Activated naive CD4-positive, alpha-beta T cell treated with anti-CD3 and anti-CD28 coated beads for 36 hours (primary cell): ENCODE data around the gene HPSE2. TPM values are rescaled to one million over a fixed set of nuclear protein-coding genes. Genes with fewer than 3 reads are reported as not detected.

Experiments
- CTCF ChIA-PET: fragments of 350-600 bp; sonication (Branson Sonifier 250); formaldehyde crosslinking; loops from one replicate; lab custom pipeline; 2021; ENCODE audit warnings: antibody characterized with exemption; lab: Charles Lee
- DNase-seq: peaks from one replicate; pipeline ENCODE4 v3.0.0-alpha.2; 2020
- H3K27ac Mint-ChIP-seq: one replicate; pipeline ENCODE4 v1.8.0; 2021; ENCODE audit warnings: mild to moderate bottlenecking, mixed read lengths
- H3K27me3 Mint-ChIP-seq: one replicate; pipeline ENCODE4 v1.8.0; 2021; ENCODE audit warnings: low read depth, mixed read lengths
- H3K36me3 Mint-ChIP-seq: one replicate; pipeline ENCODE4 v1.8.0; 2021; ENCODE audit warnings: low read depth, mixed read lengths
- H3K4me1 Mint-ChIP-seq: one replicate; pipeline ENCODE4 v1.8.0; 2021; ENCODE audit warnings: low read depth, mixed read lengths
- H3K4me3 Mint-ChIP-seq: one replicate; pipeline ENCODE4 v1.8.0; 2021; ENCODE audit warnings: mild to moderate bottlenecking, moderate library complexity, mixed read lengths
- H3K9me3 Mint-ChIP-seq: one replicate; pipeline ENCODE4 v1.8.0; 2021; ENCODE audit warnings: mixed read lengths
- intact Hi-C: fragments of 100-400 bp; cut with micrococcal nuclease; formaldehyde crosslinking; loops from one replicate; pipeline ENCODE4 v1.15.1; 2023
- total RNA-seq, 2 experiments: library from RNA; stranded (reverse); gene quantifications; one replicate each; pipeline ENCODE4 v1.2.3, GENCODE V29; 2021

HPSE2 gene
- total RNA-seq, 2 experiments from 2014 or later = not detected

DNA sequence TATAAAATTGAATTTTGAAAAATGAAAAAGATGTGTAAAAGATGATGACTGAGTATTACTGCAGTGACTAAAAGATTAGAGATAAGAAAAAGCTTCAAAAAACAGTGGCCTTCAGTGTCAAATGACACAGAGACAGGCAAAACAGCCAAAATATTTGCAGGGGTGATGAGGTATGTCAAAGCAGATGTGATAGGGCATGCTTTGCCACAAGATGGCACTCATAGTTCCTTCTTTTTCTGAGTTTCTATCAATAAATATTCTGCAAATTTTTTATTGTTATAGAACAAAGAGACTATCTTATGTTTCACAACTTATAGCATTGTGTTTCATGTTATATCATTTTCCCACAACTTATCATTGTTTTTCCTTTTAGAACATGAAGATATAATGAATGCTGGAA lies 444.8 kb downstream of the HPSE2 start:
- no peaks in the 10 kb centered on the region for H3K9me3 Mint-ChIP-seq
- H3K36me3 Mint-ChIP-seq = no peaks in the 10 kb centered on the region
- no peak overlapping the region for H3K4me3 Mint-ChIP-seq
- peak; percentile 6 for DNase-seq
- CTCF ChIA-PET = no interaction called here
- H3K27ac Mint-ChIP-seq = no peak overlapping the region
- H3K27me3 Mint-ChIP-seq = peaks cover 2% of the 10 kb centered on the region
- intact Hi-C loops = loop anchor here (5.0 kb wide), 1 partner anchor 456 kb away; no protein-coding TSS in a partner anchor
- no peaks in the 10 kb centered on the region for H3K4me1 Mint-ChIP-seq

DNA sequence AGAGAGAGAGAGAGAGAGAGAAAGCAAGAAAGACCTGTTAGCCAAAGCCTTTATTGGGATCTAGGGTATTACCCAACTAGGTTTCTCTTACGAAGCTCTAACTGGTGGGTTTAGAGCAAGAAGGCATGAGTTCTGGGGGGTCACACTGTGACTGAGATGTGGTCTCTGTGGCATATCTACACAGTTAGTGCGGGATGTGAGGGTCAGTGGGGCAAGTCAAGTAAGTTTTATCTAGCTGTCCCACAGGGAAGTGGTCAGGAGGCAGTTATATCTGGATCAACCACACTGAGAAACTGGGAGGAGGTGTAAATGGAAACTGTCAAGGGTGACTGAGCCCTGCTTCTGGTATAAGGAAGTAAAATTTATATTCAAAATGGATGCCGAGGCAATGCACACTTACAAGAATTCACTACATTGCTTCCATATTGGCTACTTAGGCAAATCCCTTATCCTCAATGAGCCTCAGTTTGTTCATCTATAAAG lies 457.3 kb downstream of the HPSE2 start:
- Mint-ChIP-seq H3K36me3 (no peaks in the 10 kb centered on the region), H3K4me3 (no peak overlapping the region), H3K4me1 (no peaks in the 10 kb centered on the region), H3K9me3 (no peaks in the 10 kb centered on the region), H3K27ac (no peak overlapping the region), H3K27me3 (peaks cover 6% of the 10 kb centered on the region)
- CTCF ChIA-PET = no interaction called here
- DNase-seq = no peak
- intact Hi-C loops = no loop called here

DNA sequence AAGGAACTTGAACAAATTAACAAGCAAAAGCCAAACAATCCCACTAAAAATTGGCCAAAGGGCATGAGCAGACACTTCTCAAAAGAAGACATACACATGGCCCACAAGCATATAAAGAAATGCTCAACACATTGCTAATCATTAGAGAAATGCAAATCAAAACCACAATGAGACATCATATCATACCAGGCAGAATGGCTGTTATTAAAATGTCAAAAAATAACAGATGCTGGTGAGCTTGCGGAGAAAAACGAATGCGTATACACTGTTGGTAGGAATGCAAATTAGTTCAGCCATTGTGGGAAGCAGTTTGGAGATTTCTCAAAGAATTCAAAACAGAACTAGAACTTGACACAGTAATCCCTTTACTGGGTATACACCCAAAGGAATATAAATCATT lies 477.2 kb downstream of the HPSE2 start:
- H3K27me3 Mint-ChIP-seq = peaks cover 3% of the 10 kb centered on the region
- no peak for DNase-seq
- no peak overlapping the region for H3K27ac Mint-ChIP-seq
- H3K4me1 Mint-ChIP-seq = no peaks in the 10 kb centered on the region
- intact Hi-C loops = no loop called here
- no peak overlapping the region for H3K4me3 Mint-ChIP-seq
- CTCF ChIA-PET = no interaction called here
- no peaks in the 10 kb centered on the region for H3K36me3 Mint-ChIP-seq
- H3K9me3 Mint-ChIP-seq = no peaks in the 10 kb centered on the region

DNA sequence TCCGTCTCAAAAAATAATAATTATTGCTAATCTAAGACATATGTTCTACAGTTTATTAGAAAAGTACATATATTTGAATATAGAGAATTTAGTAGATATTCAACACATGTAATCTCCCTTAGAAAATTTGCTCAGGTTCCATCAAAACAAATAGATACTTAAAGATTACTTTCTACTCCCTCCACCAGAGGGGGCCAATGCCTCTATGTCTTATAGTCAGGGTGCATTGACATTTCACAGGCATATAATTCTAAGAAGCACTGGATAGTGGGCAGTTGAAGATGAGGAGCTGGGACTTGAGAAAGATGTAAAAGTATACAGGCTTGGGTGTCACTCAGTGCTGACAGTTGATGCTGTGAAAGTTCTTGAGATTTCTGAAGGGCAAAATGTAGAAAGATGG lies 487.4 kb downstream of the HPSE2 start:
- CTCF ChIA-PET = interaction anchor here (0.7 to 1.0 kb wide), 2 partner anchors 280 to 498 kb away, joined by 3 to 11 read pairs; no protein-coding TSS in a partner anchor

DNA sequence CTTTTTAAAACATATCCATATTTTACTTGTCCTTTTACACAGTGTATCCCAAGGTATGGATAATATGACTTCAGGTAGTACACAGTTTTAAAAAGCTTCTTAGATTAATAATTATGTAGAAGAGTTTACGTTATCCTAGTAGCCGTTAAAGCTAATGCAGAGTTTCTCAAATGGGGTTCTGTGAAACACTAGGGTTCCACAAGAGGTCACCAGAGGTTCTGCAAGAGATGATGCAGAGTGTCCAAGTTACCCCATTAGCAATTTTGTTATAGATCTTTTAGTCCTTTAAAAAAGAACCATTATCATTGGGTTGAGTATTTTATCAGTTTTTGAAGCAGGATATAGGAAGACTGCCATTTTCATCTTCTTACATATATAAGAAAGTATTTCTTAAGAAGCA lies 490.0 kb downstream of the HPSE2 start:
- H3K27ac Mint-ChIP-seq = no peak overlapping the region

More for the DNA sequence above, 487.4 kb downstream of the HPSE2 start:
- H3K9me3 Mint-ChIP-seq = peaks cover 7% of the 10 kb centered on the region
- peak; percentile 10 for DNase-seq
- no peak overlapping the region for H3K27ac Mint-ChIP-seq
- H3K27me3 Mint-ChIP-seq = peaks cover 3% of the 10 kb centered on the region
- no peak overlapping the region for H3K4me3 Mint-ChIP-seq
- no peaks in the 10 kb centered on the region for H3K4me1 Mint-ChIP-seq
- intact Hi-C loops = loop anchor here (1.0 to 10.0 kb wide), 2 partner anchors 297 to 498 kb away; no protein-coding TSS in a partner anchor
- H3K36me3 Mint-ChIP-seq = peaks cover 3% of the 10 kb centered on the region

DNA sequence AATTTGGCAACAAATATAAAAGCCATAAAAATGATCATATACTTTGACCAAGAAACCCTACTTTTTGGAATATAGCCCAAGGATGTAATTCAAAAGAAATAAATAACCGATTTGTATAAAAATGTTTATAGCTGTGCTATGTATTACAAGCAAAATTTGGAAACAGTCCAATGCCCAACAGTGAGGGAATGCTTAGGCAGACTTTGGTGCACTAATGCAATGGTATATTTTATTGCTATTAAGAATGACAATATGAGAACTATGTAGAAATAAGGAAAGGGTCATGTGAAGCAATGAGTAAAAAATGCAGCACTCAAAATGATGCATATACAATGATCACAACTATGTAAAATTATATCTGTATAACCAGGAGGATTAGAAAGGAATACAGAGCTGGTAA lies 515.1 kb downstream of the HPSE2 start:
- DNase-seq = no peak
- peaks cover 4% of the 10 kb centered on the region for H3K27me3 Mint-ChIP-seq
- no peaks in the 10 kb centered on the region for H3K4me1 Mint-ChIP-seq
- no peak overlapping the region for H3K4me3 Mint-ChIP-seq
- no peaks in the 10 kb centered on the region for H3K9me3 Mint-ChIP-seq
- H3K27ac Mint-ChIP-seq = no peak overlapping the region
- H3K36me3 Mint-ChIP-seq = no peaks in the 10 kb centered on the region
- CTCF ChIA-PET = no interaction called here
- intact Hi-C loops = no loop called here

More for the DNA sequence above, 490.0 kb downstream of the HPSE2 start:
- DNase-seq = no peak
- H3K36me3 Mint-ChIP-seq = no peaks in the 10 kb centered on the region
- intact Hi-C loops = loop anchor here (10.0 kb wide), 1 partner anchor 299 kb away; no protein-coding TSS in a partner anchor
- no peaks in the 10 kb centered on the region for H3K27me3 Mint-ChIP-seq
- CTCF ChIA-PET = no interaction called here
- no peaks in the 10 kb centered on the region for H3K4me1 Mint-ChIP-seq
- H3K4me3 Mint-ChIP-seq = no peak overlapping the region
- no peaks in the 10 kb centered on the region for H3K9me3 Mint-ChIP-seq

DNA sequence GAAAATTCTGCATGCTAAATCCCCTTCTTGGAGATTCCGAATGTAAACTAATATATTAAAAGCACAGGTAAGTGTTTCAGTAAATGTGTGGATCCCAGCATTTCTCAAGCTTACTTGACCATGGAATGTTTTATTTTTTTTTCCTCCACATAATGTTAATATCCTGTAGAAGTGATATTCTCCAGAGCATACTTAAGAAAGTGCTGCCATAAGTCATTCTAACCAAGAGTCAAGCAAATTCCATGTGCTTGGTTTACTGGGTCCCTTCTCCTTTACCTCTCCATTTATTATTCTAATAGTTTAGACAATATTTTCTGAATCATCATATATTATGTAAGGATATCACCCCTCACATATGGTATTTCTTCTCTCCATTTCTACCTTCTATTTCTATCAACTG lies 522.1 kb downstream of the HPSE2 start:
- Mint-ChIP-seq H3K4me1 (no peaks in the 10 kb centered on the region), H3K9me3 (no peaks in the 10 kb centered on the region), H3K4me3 (no peak overlapping the region), H3K27ac (no peak overlapping the region), H3K36me3 (no peaks in the 10 kb centered on the region), H3K27me3 (peaks cover 4% of the 10 kb centered on the region)
- no peak for DNase-seq
- intact Hi-C loops = no loop called here
- CTCF ChIA-PET = no interaction called here

DNA sequence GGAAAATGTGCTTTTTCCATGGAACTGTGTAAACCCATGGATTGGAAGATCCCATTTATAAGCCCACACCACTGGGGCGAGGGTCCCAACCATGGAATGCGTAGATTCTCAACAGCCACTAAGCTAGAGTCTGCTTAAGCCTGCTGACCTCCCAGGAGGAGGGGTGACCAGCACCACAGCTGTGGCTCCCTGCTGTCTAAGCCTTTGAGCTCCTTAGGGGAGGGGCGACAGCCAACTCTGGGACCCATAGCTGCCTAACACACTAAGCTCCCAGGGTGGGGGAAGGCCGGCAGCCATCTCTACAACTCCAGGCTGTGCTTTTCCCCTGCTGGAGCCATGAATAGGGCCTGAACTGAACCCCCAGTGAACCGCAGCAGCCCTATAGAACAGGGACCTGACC lies 539.1 kb downstream of the HPSE2 start:
- H3K27me3 Mint-ChIP-seq = peaks cover 10% of the 10 kb centered on the region
- intact Hi-C loops = no loop called here
- no peak for DNase-seq
- no peaks in the 10 kb centered on the region for H3K4me1 Mint-ChIP-seq
- no peaks in the 10 kb centered on the region for H3K36me3 Mint-ChIP-seq
- H3K27ac Mint-ChIP-seq = no peak overlapping the region
- H3K4me3 Mint-ChIP-seq = no peak overlapping the region
- H3K9me3 Mint-ChIP-seq = no peaks in the 10 kb centered on the region
- CTCF ChIA-PET = no interaction called here

DNA sequence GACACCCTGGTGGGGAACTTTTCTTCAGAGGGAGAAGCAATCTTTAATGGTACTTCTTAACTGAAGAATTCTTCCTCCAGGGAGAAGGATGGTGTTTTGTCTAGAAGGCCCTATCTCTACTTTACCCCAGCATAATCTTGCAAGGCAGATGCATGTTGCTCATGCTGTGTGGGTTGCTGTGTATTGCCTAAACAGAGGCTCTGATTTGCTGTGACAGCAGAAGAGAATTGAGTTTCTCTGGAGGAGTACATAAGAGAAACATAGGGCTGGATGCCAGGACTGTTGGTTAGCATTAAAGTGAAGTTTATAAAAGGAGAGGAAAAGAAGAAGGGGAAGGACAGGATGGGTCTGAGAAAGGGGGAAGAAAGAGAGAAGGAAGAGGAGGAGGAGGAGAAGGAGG lies 540.8 kb downstream of the HPSE2 start:
- H3K4me3 Mint-ChIP-seq = no peak overlapping the region
- no peak for DNase-seq
- intact Hi-C loops = no loop called here
- H3K27ac Mint-ChIP-seq = no peak overlapping the region
- no peaks in the 10 kb centered on the region for H3K4me1 Mint-ChIP-seq
- no peaks in the 10 kb centered on the region for H3K36me3 Mint-ChIP-seq
- CTCF ChIA-PET = no interaction called here
- peaks cover 10% of the 10 kb centered on the region for H3K27me3 Mint-ChIP-seq
- H3K9me3 Mint-ChIP-seq = no peaks in the 10 kb centered on the region

DNA sequence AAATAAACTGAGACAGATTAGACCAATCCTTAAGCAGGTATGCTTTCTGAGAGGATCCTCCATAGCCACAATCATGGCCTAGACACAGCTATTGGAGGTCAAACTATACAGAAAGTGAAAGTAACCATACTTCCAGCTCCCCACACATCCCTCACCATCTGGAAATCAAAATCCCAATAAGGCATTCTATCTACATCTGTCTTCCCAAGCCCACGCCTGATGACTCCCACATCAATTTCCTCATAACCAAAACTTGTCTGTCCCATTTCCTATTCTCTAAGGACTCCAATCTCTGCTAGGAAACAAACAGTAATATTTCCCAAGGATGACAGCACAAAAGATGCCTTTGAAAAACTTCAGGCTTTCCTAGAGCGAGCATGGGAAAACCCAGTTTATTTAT lies 541.6 kb downstream of the HPSE2 start:
- peaks cover 3% of the 10 kb centered on the region for H3K9me3 Mint-ChIP-seq
- no peak for DNase-seq
- peaks cover 3% of the 10 kb centered on the region for H3K36me3 Mint-ChIP-seq
- intact Hi-C loops = no loop called here
- CTCF ChIA-PET = no interaction called here
- no peak overlapping the region for H3K27ac Mint-ChIP-seq
- H3K4me3 Mint-ChIP-seq = no peak overlapping the region
- no peaks in the 10 kb centered on the region for H3K4me1 Mint-ChIP-seq
- H3K27me3 Mint-ChIP-seq = peaks cover 11% of the 10 kb centered on the region

DNA sequence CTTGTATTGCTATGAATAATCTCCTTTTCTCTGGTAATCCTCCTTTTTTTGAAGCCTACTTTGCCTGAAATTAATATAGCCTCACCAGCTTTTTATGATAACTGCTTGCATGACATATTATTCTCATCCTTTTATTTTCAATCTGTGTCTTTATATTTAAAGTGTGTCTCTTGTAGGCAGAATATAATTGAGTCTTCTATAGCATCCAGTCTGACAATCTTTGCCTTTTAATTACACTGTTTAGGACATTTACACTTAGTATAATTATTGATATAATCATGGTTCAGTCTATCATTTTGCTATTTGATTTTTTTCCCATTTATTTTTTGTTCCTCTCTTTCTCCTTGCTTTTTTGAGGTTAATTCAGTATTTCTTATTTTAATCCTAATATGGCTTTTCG lies 548.0 kb downstream of the HPSE2 start:
- Mint-ChIP-seq H3K27me3 (peaks cover 4% of the 10 kb centered on the region), H3K4me1 (no peaks in the 10 kb centered on the region), H3K9me3 (peaks cover 16% of the 10 kb centered on the region), H3K27ac (no peak overlapping the region), H3K4me3 (no peak overlapping the region), H3K36me3 (peaks cover 3% of the 10 kb centered on the region)
- intact Hi-C loops = no loop called here
- no peak for DNase-seq
- CTCF ChIA-PET = no interaction called here

DNA sequence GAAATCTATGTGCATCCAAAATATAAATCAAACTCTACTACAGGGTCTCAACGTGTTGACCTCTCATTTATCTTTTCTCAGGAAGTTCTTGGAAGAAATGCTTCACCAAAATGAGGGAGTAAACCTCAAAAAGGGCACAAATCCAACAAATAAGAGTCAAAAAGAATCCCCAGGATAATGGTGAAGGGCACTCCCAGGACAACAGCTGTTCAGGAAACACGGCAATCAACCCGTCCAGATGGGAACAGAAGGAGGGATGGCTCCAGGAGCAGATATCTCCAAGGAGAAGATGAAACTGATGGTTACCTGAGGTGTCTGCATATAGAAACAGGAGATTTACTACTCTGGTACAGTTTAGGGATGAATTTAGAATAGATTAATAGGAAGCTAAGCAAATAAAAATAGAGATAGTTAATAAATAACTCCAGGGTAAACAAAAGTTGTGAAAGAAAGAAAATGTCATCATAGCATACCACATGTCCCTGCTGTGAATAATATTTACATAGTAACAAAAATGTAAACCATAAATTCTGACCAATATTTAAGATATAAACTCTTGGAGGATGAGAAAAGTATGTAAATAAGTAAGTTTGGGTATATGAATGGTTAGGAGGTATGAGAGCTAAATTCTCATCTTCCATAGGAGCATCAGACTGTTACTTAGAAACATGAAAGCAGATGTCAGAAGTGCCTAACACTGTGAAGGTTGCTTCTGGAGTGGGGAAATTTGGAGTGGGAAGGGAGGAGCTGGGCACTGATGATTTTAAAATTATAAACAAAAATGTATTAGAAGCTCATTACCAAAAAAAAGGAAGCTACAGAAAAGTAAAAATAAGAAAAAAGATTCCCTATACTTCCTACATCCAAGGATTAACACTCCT lies 551.4 kb downstream of the HPSE2 start:
- no peak for DNase-seq
- CTCF ChIA-PET = no interaction called here
- no peak overlapping the region for H3K27ac Mint-ChIP-seq
- H3K9me3 Mint-ChIP-seq = peaks cover 15% of the 10 kb centered on the region
- intact Hi-C loops = no loop called here
- H3K4me3 Mint-ChIP-seq = no peak overlapping the region
- no peaks in the 10 kb centered on the region for H3K4me1 Mint-ChIP-seq
- H3K36me3 Mint-ChIP-seq = peaks cover 2% of the 10 kb centered on the region
- peaks cover 10% of the 10 kb centered on the region for H3K27me3 Mint-ChIP-seq

DNA sequence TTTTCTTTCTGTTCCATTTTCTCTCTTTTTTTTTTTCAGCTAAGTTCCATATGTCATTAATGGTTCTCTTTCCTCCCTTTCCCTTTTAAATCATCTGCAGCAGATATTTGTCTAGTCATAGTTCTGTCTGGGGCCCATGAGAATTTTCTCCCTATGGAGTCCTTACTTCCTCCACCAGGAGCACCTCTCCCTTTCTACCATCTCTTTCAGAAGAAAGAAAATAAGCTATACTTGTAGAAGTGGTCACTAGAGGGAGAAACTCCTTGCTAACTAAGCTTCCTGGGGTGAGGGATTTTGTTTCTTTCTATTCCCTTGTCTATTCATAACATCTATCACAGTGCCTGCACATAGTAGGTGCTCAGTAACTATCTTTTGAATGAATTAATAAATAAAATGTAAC lies 558.8 kb downstream of the HPSE2 start:
- intact Hi-C loops = no loop called here
- CTCF ChIA-PET = no interaction called here

More for the DNA sequence above, 558.8 kb downstream of the HPSE2 start:
- Mint-ChIP-seq H3K36me3 (no peaks in the 10 kb centered on the region), H3K4me1 (no peaks in the 10 kb centered on the region), H3K9me3 (no peaks in the 10 kb centered on the region), H3K4me3 (no peak overlapping the region), H3K27me3 (peaks cover 19% of the 10 kb centered on the region), H3K27ac (no peak overlapping the region)
- no peak for DNase-seq
